HG02642 (cell line): Measurements from ENCODE around the gene IGF1R.
"Not testable (repeated sequence)": the region's sequence is repeated elsewhere in the genome, so short reads cannot be mapped to it uniquely, and the experiment has no call there.

ENCODE experiments used
- ATAC-seq: cut with Tn5 transposase; IDR thresholded peaks from one replicate; pipeline ENCODE4 v1.9.1; 2021; ENCODE audit warnings: mild to moderate bottlenecking; ENCODE audit not compliant: unreplicated experiment, poor library complexity

Gene IGF1R

GRCh38 chr15:98647774-98648653 is at the start of gene IGF1R:
Gene IGF1R (plus strand): TSS chr15:98648539. CDS start chr15:98649582, 1,043 bp downstream.
- ATAC-seq = peak; percentile 81

- peak; percentile 87 for ATAC-seq
Observed at GRCh38 chr15:98599909-98600691, 48.2 kb upstream of the IGF1R start.

GRCh38 chr15:98604983-98605382 is 43.4 kb upstream of the IGF1R start:
- ATAC-seq = no peak

DNA sequence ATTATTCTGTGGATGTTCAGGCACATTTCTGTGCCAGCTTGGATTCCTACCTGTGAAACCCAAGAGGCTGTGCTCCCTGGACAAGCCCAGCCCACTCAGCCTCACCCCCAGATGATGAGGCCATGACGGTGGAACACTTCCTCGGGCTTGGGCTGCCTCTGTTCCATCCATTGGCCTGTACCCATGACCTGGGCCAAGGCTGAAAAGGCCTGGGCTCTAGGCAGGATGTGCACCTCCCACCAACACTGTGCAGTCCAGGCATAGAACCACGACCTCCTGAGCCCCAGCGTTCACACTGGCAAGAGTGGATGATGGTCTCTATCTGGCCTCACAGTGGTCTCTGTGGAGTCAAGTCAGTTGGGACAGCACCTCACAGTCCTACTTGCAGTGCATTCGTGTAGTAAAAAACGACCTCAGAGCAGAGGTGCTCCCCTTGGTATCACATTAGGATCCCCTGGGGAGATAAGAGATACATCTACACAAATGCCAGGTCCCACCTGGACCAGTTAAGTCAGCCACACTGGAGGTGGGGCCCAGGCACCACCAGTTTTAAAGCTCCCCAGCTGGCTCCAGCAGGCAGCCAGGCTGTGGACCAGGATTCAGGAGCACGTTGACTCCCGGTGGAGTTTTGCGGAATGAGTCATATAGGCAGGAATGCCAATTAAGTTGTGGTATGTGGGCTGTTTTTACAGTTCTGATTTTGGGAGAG is 39.0 kb upstream of the IGF1R start:
- ATAC-seq = no peak

DNA sequence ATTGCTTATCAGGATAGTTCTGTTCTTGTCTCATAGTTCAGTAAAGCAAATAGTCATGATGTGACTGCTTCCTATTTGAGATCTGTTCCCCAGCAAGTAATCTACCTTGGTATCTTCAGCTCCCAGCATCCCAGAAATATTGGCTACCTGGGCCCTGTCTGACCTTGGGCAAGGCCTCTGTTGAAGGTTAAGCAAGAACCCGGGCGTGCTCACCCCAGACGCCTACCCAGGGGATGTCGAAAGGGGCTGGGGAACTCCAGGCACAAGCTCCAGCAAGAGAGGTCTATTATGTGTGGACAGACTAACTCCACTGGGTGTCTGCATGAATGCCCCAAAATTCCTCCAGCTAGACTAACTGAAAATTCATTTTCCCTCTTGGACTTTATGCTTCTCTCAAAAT is 37.3 kb upstream of the IGF1R start:
- no peak for ATAC-seq

- no peak for ATAC-seq
Observed at GRCh38 chr15:98611808-98612207, 36.5 kb upstream of the IGF1R start.

DNA sequence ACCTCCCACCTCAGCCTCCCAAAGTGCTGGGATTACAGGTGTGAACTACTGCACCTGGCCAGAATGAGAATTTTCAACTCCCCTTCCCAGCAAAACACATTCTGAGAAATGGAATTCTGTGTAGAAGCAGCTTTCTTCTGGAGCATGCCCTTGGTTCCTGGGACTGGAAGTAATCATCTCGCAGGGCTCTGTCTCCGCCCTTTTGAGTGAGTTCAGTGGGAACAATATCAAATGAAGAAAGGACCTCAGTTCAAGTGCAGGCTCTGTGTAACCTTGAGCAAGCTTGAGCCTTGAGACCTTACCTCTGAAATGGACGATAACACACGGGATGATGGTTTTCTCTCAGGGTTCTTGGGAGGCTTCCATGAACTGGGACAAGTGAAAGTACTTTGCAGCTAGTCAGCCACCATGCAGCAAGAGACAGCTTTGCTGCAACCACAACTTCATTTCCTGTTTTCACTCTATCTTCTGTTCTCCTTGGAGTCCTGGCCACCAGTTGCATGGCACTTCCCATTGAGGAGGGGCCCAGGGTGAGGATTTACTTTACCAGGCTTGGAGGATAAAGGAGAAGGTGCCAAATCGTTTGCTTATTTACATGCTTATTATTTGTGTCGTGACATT is 35.7 kb upstream of the IGF1R start:
- ATAC-seq = no peak

DNA sequence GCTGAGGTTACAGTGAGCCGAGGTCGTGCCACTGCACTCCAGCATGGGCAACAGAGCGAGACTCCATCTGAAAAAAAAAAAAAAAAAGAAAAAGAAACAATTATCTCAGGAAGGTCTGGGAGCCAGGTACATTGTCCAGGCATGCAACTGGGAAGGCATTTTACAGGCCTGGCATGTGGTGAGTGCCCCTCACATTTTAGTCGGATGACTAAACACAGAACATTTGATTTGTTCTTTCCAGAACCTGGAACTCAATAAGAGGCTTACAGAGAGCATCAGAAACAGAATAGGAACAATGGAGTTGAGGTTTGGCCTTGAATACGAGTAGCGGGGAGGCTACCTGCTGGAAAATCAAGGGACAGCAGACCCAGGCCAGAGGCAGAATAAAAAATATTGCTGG is 33.7 kb upstream of the IGF1R start:
- no peak for ATAC-seq

DNA sequence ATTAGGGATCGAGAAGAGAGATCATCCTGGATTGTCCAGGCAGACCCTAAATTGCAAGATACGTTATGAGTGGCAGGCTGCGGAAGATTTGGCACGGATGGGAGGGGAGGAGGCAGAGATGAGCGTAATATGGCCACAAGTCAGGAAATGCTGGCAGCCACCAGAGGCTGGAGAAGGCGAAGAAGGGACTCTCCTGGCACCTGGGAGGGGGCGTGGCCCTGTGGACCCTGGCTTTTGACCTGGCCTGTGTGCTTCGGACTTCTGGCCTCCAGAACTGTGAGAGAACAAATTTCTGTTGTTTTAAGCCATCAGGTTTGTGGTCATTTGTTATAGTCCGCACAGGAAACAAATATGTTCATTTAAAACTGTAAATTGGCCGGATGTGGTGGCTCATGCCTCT is 31.9 kb upstream of the IGF1R start:
- no peak for ATAC-seq

DNA sequence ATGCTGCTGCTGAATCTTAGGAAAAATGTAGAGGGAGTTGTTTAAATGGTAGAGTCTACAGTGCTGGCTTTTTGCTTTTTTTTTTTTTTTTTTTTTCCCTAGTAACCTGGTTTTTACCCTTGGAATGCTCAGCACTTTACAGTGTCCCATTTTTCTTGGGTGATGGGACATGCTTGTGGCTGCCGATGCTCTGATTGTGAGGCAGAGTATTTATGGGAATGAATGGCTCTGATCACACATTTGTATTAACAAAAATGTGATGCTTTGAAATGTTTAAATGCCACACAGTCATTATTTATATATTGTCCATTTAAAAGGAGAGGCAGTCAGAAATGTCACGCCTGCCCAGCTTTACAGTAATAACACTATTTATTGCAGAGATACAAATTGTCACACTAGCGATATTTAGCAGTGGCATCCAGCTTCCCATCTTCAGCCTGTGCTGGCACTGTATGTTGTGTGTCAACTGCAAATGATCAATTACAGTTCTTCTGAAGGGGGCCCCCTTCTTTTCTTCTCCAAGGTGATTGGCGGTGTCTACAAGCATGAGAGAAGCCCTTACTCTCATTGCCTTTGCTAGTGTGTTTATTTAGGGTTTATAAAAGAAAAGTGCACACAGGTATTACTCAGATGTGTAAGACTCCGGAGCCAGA is 30.9 kb upstream of the IGF1R start:
- ATAC-seq = no peak

DNA sequence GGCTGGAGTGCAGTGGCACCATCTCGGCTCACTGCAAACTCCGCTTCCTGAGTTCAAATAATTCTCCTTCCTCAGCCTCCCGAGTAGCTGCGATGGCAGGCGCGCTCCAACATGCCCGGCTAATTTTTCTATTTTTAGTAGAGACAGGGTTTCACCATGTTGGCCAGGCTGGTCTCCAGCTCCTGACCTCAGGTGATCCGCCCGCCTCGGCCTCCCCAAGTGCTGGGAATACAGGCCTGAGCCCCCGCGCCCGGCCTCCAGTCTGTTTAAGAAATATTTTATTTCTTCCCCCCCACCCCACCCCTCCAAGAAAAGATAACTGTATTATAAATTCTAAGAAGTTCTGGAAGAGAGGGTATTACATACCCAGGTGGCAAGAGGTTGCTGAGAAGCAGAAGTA is 29.8 kb upstream of the IGF1R start:
- ATAC-seq = not testable (repeated sequence)

DNA sequence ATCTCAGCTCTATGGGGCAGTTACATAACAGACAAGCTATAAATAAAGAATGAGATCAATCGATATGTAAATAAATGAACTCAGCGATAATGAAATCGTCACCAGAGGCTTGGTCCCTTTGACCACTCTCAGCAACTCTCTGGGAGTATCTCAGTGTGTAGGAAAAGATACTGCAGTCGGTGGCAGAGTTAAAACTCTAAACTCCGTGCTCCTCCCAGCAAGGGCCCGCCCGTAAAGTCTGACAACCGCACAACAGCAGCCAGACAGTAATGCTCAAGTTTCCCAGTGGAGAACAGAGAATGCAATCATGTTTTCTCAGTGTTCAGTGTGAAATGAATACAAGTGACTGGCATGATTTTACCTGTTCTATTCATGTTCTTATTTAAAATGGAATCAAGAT is 28.3 kb upstream of the IGF1R start:
- ATAC-seq = no peak

- no peak for ATAC-seq
Observed at GRCh38 chr15:98621021-98621420, 27.3 kb upstream of the IGF1R start.

GRCh38 chr15:98625614-98626013 is 22.7 kb upstream of the IGF1R start:
- ATAC-seq = no peak

DNA sequence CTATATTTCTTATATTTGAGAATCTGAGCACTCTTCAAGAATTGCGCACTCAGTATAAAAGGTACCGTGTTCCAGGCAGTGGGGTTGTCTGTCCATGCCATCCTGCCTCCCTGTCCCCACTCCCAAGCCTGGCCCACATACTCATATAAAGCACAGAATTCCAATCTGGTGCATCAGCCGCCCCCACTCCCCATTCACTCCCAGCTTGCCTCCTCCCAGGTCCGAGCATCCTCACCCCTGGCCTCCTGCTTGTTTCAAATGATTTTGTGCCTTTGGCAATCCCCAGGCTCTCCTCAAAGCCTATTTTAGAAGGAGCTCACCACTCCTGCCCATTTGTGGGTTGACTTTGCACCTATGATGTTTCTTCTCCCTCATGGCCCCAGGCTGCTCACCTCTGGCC is 22.2 kb upstream of the IGF1R start:
- no peak for ATAC-seq

DNA sequence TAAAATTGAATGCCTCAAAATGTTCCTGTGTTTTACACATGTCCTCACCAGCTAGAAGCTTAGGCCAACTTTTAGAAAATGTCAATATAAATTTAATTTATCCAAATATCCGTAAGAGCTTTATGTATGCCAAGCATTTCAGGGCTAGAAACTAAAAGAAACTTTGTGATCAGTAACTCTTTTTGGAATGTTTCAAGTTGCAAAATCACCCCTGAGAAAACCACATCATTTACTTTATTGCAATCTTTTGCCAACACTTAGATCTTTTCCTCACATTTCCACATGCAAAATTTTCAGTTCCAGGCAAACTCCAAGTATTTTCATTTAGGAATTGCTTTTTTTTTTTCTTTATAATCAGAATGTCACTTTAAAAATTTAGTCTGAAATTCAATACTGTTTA is 20.1 kb upstream of the IGF1R start:
- no peak for ATAC-seq

GRCh38 chr15:98635848-98636247 is 12.5 kb upstream of the IGF1R start:
- ATAC-seq = no peak

- ATAC-seq = no peak
Observed at GRCh38 chr15:98643115-98643514, 5.2 kb upstream of the IGF1R start.

DNA sequence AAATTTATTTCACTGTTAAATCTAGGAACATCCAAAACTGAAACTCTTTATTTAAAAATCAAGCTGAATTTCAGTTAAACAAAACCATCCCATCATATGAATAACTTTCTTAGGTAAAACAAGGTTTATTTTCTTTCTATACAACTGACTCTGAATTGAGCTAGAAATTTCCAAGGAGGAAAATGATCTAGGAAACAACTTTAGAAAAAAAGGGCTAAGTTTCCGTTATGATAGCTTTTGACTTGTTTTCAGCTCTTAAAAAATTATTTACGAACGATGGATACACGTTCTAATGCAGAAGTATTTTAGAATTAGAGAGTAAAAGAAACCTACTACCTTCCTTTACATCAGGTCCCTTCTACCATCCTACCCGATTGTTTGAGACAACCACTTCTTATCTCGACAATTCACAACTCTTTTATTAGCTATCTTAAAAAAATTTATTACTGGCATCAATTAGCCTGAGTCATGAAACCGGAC is 1.8 kb upstream of the IGF1R start:
- ATAC-seq = no peak
